Gastroesophageal sphincter (tissue), 4 donors: Measurements from ENCODE around the gene GRPEL2. TPM values are rescaled to one million over a fixed set of nuclear protein-coding genes. Genes with fewer than 3 reads are reported as not detected.

Experiments used
- ATAC-seq: fragments of 150-250 bp; one replicate; pipeline ENCODE4 v1.9.1; 2016; ENCODE audit warnings: mild to moderate bottlenecking, moderate library complexity
- H3K27ac ChIP-seq, 4 donors: fragments of 200-600 bp; sonication (generic) in 3 of 4; 1 replicate in 3 of 4; 2 replicates in 1 of 4; pipeline ENCODE4 v1.5.1; 2016 to 2019
- H3K27me3 ChIP-seq: fragments of 200-600 bp; sonication (generic); one replicate; pipeline ENCODE4 v1.5.1; 2019
- H3K36me3 ChIP-seq, 2 donors: fragments of 200-600 bp; sonication (generic); one replicate each; pipeline ENCODE4 v1.5.1; 2019; ENCODE audit warnings: control low read depth in 1 of 2
- H3K4me1 ChIP-seq, 3 donors: fragments of 200-600 bp; sonication (generic); 1 replicate in 2 of 3; 2 replicates in 1 of 3; pipeline ENCODE4 v1.5.1; 2016 to 2019; ENCODE audit warnings: control low read depth in 2 of 3
- H3K4me3 ChIP-seq, 2 donors: fragments of 200-600 bp; sonication (generic); one replicate each; pipeline ENCODE4 v1.5.1; 2019; ENCODE audit warnings: mild to moderate bottlenecking in 1 of 2, moderate library complexity in 1 of 2
- H3K9me3 ChIP-seq, 3 donors: fragments of 200-600 bp; sonication (generic); one replicate each; pipeline ENCODE4 v1.5.1; 2017 to 2019; ENCODE audit warnings: control low read depth in 2 of 3
- CTCF ChIP-seq, 4 experiments: fragments of 200-600 bp in 2 of 4; fragments of 450-650 bp in 2 of 4; sonication (generic) in 1 of 4; IDR thresholded peaks; one replicate each; pipeline ENCODE4 v1.5.1; 2017 to 2019; ENCODE audit warnings: antibody characterized with exemption in 4 of 4, mild to moderate bottlenecking in 2 of 4, moderate library complexity in 2 of 4
- EP300 ChIP-seq: sonication (generic); formaldehyde crosslinking; IDR thresholded peaks from one replicate; pipeline ENCODE4 v1.6.1; 2017; ENCODE audit warnings: antibody characterized with exemption, mild to moderate bottlenecking
- POLR2A ChIP-seq, 2 donors: fragments of 450-650 bp; IDR thresholded peaks; one replicate each; pipeline ENCODE4 v1.6.1; 2017; ENCODE audit warnings: antibody characterized with exemption in 2 of 2, mild to moderate bottlenecking in 2 of 2, moderate library complexity in 1 of 2
- POLR2AphosphoS5 ChIP-seq: sonication (generic); formaldehyde crosslinking; IDR thresholded peaks from one replicate; pipeline ENCODE4 v1.6.1; 2017; ENCODE audit warnings: antibody characterized with exemption
- WGBS, 2 donors: methylation state at CpG; one replicate each; pipeline ENCODE4 v1.1.5; 2018; ENCODE audit warnings: low coverage in 1 of 2; 5-methylcytosine and 5-hydroxymethylcytosine counted together
- total RNA-seq, 4 donors: library from RNA; depleted of rRNA; stranded (reverse); fragments of >200 nt; gene quantifications; one replicate each; pipeline ENCODE4 v1.1.0, GENCODE V29; 2016

The GRPEL2 gene
- total RNA-seq, 4 donors from 2014 or later: 9.3 to 12.0 (median 11.1) TPM

- H3K27ac ChIP-seq: no peak overlapping the region
Observed at GRCh38 chr5:149333711-149334443, 11.4 kb upstream of the GRPEL2 start.

GRCh38 chr5:149337736-149338135 is 7.6 kb upstream of the GRPEL2 start:
- no peaks in the 10 kb centered on the region for H3K27me3 ChIP-seq
- H3K4me3 ChIP-seq: no peak overlapping the region
- H3K36me3 ChIP-seq: peaks cover 0 to 76% of the 10 kb centered on the region in 2 donors
- no peaks in the 10 kb centered on the region for H3K4me1 ChIP-seq
- no peaks in the 10 kb centered on the region for H3K9me3 ChIP-seq
- H3K27ac ChIP-seq: no peak overlapping the region
- 72 to 73% methylated on average over 4 of the region's 4 CpGs for WGBS, 2 donors
- TF ChIP-seq EP300 (no peak), POLR2A (IDR thresholded peaks at IDR 0.05) (no peak), CTCF (IDR thresholded peaks at IDR 0.05) (no peak), POLR2AphosphoS5 (no peak)
- ATAC-seq: no peak

More at GRCh38 chr5:149333711-149334443, 11.4 kb upstream of the GRPEL2 start:
- Histone ChIP-seq H3K4me1 (no peaks in the 10 kb centered on the region), H3K9me3 (no peaks in the 10 kb centered on the region), H3K36me3 (peaks cover 0 to 87% of the 10 kb centered on the region in 2 donors), H3K27me3 (no peaks in the 10 kb centered on the region), H3K4me3 (no peak overlapping the region)
- no peak for ATAC-seq
- TF ChIP-seq POLR2A (IDR thresholded peaks at IDR 0.05) (no peak), CTCF (IDR thresholded peaks at IDR 0.05) (no peak), POLR2AphosphoS5 (no peak), EP300 (no peak)
- 58 to 66% methylated on average over 2 of the region's 2 CpGs for WGBS, 2 donors

GRCh38 chr5:149338364-149338763 is 6.9 kb upstream of the GRPEL2 start:
- no peaks in the 10 kb centered on the region for H3K9me3 ChIP-seq
- H3K36me3 ChIP-seq: peaks cover 0 to 70% of the 10 kb centered on the region in 2 donors
- no peaks in the 10 kb centered on the region for H3K27me3 ChIP-seq
- 38 to 40% methylated on average over 1 of the region's 1 CpG for WGBS, 2 donors
- ATAC-seq: no peak
- no peak overlapping the region for H3K4me3 ChIP-seq
- no peak for TF ChIP-seq POLR2A (IDR thresholded peaks at IDR 0.05)
- no peak for TF ChIP-seq CTCF (IDR thresholded peaks at IDR 0.05)
- no peak for TF ChIP-seq POLR2AphosphoS5
- TF ChIP-seq EP300: no peak
- no peaks in the 10 kb centered on the region for H3K4me1 ChIP-seq
- H3K27ac ChIP-seq: no peak overlapping the region

- TF ChIP-seq EP300 (no peak), POLR2A (IDR thresholded peaks at IDR 0.05) (no peak)
Observed at GRCh38 chr5:149340920-149341319, 4.4 kb upstream of the GRPEL2 start.

GRCh38 chr5:149341876-149342275 is 3.4 kb upstream of the GRPEL2 start:
- no peak overlapping the region for H3K4me3 ChIP-seq
- H3K9me3 ChIP-seq: no peaks in the 10 kb centered on the region
- no peak for ATAC-seq
- no peak for TF ChIP-seq CTCF (IDR thresholded peaks at IDR 0.05)
- no peak for TF ChIP-seq POLR2AphosphoS5
- no peak for TF ChIP-seq EP300
- TF ChIP-seq POLR2A (IDR thresholded peaks at IDR 0.05): no peak
- peaks cover 0 to 23% (median 0%) of the 10 kb centered on the region in 3 donors for H3K4me1 ChIP-seq
- H3K36me3 ChIP-seq: peaks cover 0 to 39% of the 10 kb centered on the region in 2 donors
- no peak overlapping the region for H3K27ac ChIP-seq
- H3K27me3 ChIP-seq: no peaks in the 10 kb centered on the region

More at GRCh38 chr5:149340920-149341319, 4.4 kb upstream of the GRPEL2 start:
- Histone ChIP-seq H3K36me3 (peaks cover 0 to 48% of the 10 kb centered on the region in 2 donors), H3K4me1 (peaks cover 0 to 14% (median 0%) of the 10 kb centered on the region in 3 donors), H3K4me3 (no peak overlapping the region), H3K9me3 (no peaks in the 10 kb centered on the region), H3K27me3 (no peaks in the 10 kb centered on the region), H3K27ac (no peak overlapping the region)
- no peak for ATAC-seq
- 55 to 100% methylated on average over 1 of the region's 1 CpG for WGBS, 2 donors
